Activated CD4-positive, alpha-beta T cell treated with anti-CD3 and anti-CD28 coated beads, Interleukin-10, Interleukin-2, amounts not matched to agents 100 ng/mL and 50 ng/mL, durations not matched to agents 16 hours and 8 hours (primary cell): Measurements from ENCODE around the gene ARFGEF3.
"Not testable (repeated sequence)": the region's sequence is repeated elsewhere in the genome, so short reads cannot be mapped to it uniquely, and the experiment has no call there.

Experiments used
- DNase-seq: peaks from one replicate; pipeline ENCODE4 v3.0.0-alpha.2; 2020

The ARFGEF3 gene

GRCh38 chr6:138318741-138319375, 157.1 kb downstream of the ARFGEF3 start:
- no peak for DNase-seq

GRCh38 chr6:138321934-138322333, 160.2 kb downstream of the ARFGEF3 start:
- DNase-seq, result no peak

- no peak for DNase-seq
Measured at GRCh38 chr6:138323821-138324220, 162.1 kb downstream of the ARFGEF3 start.

GRCh38 chr6:138328210-138328609, 166.5 kb downstream of the ARFGEF3 start:
- peak; percentile 28 for DNase-seq

GRCh38 chr6:138330763-138331162, 169.0 kb downstream of the ARFGEF3 start:
- DNase-seq, result no peak

- DNase-seq, result no peak
Measured at GRCh38 chr6:138331444-138331843, 169.7 kb downstream of the ARFGEF3 start.

- no peak for DNase-seq
Measured at GRCh38 chr6:138331984-138332383, 170.2 kb downstream of the ARFGEF3 start.

- DNase-seq, result no peak
Measured at GRCh38 chr6:138334000-138334399, 172.3 kb downstream of the ARFGEF3 start.

GRCh38 chr6:138334963-138335362, 173.2 kb downstream of the ARFGEF3 start:
- DNase-seq, result no peak

- no peak for DNase-seq
Measured at GRCh38 chr6:138336221-138336620, 174.5 kb downstream of the ARFGEF3 start.

GRCh38 chr6:138337076-138337475, 175.3 kb downstream of the ARFGEF3 start:
- DNase-seq, result no peak

- DNase-seq, result no peak
Measured at GRCh38 chr6:138339024-138339423, 177.3 kb downstream of the ARFGEF3 start.

- DNase-seq, result no peak
Measured at GRCh38 chr6:138341176-138341575, 179.4 kb downstream of the ARFGEF3 start.

GRCh38 chr6:138343112-138343511, 181.4 kb downstream of the ARFGEF3 start:
- DNase-seq, result no peak

GRCh38 chr6:138345565-138346285, 184.0 kb downstream of the ARFGEF3 start:
- DNase-seq, result no peak

GRCh38 chr6:138346302-138347195, 184.8 kb downstream of the ARFGEF3 start:
- no peak for DNase-seq

GRCh38 chr6:138347864-138348263, 186.1 kb downstream of the ARFGEF3 start:
- no peak for DNase-seq

- DNase-seq, result no peak
Measured at GRCh38 chr6:138349891-138350290, 188.2 kb downstream of the ARFGEF3 start.

GRCh38 chr6:138357928-138358327, 196.2 kb downstream of the ARFGEF3 start:
- no peak for DNase-seq

GRCh38 chr6:138368684-138369083, 206.9 kb downstream of the ARFGEF3 start:
- DNase-seq, result not testable (repeated sequence)

- no peak for DNase-seq
Measured at GRCh38 chr6:138370631-138371451, 209.1 kb downstream of the ARFGEF3 start.

GRCh38 chr6:138371452-138371711, 209.6 kb downstream of the ARFGEF3 start:
- no peak for DNase-seq

- no peak for DNase-seq
Measured at GRCh38 chr6:138371720-138372119, 210.0 kb downstream of the ARFGEF3 start.
